IMR-90 (cell line): ENCODE data around the gene PTPN11. TPM values are rescaled to one million over a fixed set of nuclear protein-coding genes. Genes with fewer than 3 reads are reported as not detected.

Experiments used
- ATAC-seq: fragments of 200-7000 bp; cut with Tn5 transposase; 2 replicates; pipeline ENCODE4 v1.9.1; 2020; ENCODE audit warnings: low read depth, mild to moderate bottlenecking, moderate library complexity
- BruUV-seq: library from RNA; stranded (reverse); fragments of 400-500 nt; replicated peaks from 2 replicates; lab custom pipeline; 2021; lab: Mats Ljungman, UMichigan
- CTCF ChIA-PET: fragments of 300-600 bp; formaldehyde crosslinking; extraction: SDS; loops from one replicate; lab custom pipeline; 2021; ENCODE audit warnings: antibody characterized with exemption; lab: Yijun Ruan, JAX
- POLR2A ChIA-PET: fragments of 300-600 bp; sonication (Branson Sonifier 250); formaldehyde crosslinking; loops from one replicate; lab custom pipeline; 2022; ENCODE audit warnings: antibody characterized with exemption; ENCODE audit not compliant: unreplicated experiment; lab: Charles Lee
- DNase-seq: peaks from one replicate; pipeline ENCODE4 v3.0.0; 2013
- H2AFZ ChIP-seq: replicated peaks from 2 replicates; pipeline ENCODE3; 2013; ENCODE audit warnings: low read length, mild to moderate bottlenecking; ENCODE audit not compliant: poor library complexity
- H2AK5ac ChIP-seq: 2 replicates; pipeline ENCODE4 v1.6.1; 2013; ENCODE audit warnings: low read depth, low read length, inconsistent platforms
- H2AK9ac ChIP-seq: replicated peaks from 2 replicates; pipeline ENCODE3; 2013; ENCODE audit warnings: mild to moderate bottlenecking, low read depth, low read length, moderate library complexity; ENCODE audit not compliant: poor library complexity
- H2BK120ac ChIP-seq: 2 replicates; pipeline ENCODE4 v1.6.1; 2013; ENCODE audit warnings: low read depth, low read length, inconsistent platforms
- H2BK15ac ChIP-seq: 3 replicates; pipeline ENCODE4 v1.6.1; 2013; ENCODE audit warnings: low read depth, low read length, inconsistent platforms
- H2BK20ac ChIP-seq: 2 replicates; pipeline ENCODE4 v1.6.1; 2013; ENCODE audit warnings: low read depth, mild to moderate bottlenecking, inconsistent platforms, low read length, moderate library complexity
- H2BK5ac ChIP-seq: 2 replicates; pipeline ENCODE4 v1.6.1; 2013; ENCODE audit warnings: mild to moderate bottlenecking, low read depth, low read length, inconsistent platforms; ENCODE audit not compliant: poor library complexity, severe bottlenecking
- H3K14ac ChIP-seq: replicated peaks from 2 replicates; pipeline ENCODE4 v1.6.1; 2013; ENCODE audit warnings: low read depth, low read length, inconsistent platforms
- H3K18ac ChIP-seq: 2 replicates; pipeline ENCODE4 v1.6.1; 2013; ENCODE audit warnings: low read depth, low read length, control low read depth
- H3K23ac ChIP-seq: 2 replicates; pipeline ENCODE4 v1.6.1; 2013; ENCODE audit warnings: low read depth, low read length, inconsistent platforms
- H3K27ac ChIP-seq: 2 replicates; pipeline ENCODE4 v1.5.1; 2013; ENCODE audit warnings: mild to moderate bottlenecking, control low read depth, low read length; ENCODE audit not compliant: insufficient read depth
- H3K27me3 ChIP-seq: 2 replicates; pipeline ENCODE4 v1.6.1; 2013; ENCODE audit warnings: low read length; ENCODE audit not compliant: control insufficient read depth, insufficient read depth
- H3K36me3 ChIP-seq: 2 replicates; pipeline ENCODE4 v1.6.1; 2013; ENCODE audit warnings: low read length, mixed read lengths; ENCODE audit not compliant: control insufficient read depth, insufficient read depth
- H3K4ac ChIP-seq: 2 replicates; pipeline ENCODE4 v1.6.1; 2013; ENCODE audit warnings: low read depth, low read length, inconsistent platforms
- H3K4me1 ChIP-seq: 2 replicates; pipeline ENCODE4 v1.6.1; 2013; ENCODE audit warnings: low read length, mixed read lengths; ENCODE audit not compliant: control insufficient read depth, insufficient read depth
- H3K4me2 ChIP-seq: 2 replicates; pipeline ENCODE4 v1.6.1; 2013; ENCODE audit warnings: low read depth, mild to moderate bottlenecking, control low read depth, low read length, moderate library complexity
- H3K4me3 ChIP-seq: 2 replicates; pipeline ENCODE4 v1.5.1; 2013; ENCODE audit warnings: low read depth, mild to moderate bottlenecking, control low read depth, low read length, moderate library complexity; ENCODE audit not compliant: insufficient read depth
- H3K56ac ChIP-seq: 2 replicates; pipeline ENCODE4 v1.6.1; 2013; ENCODE audit warnings: low read length, inconsistent platforms; ENCODE audit not compliant: insufficient read depth; ENCODE audit errors: extremely low read depth
- H3K79me1 ChIP-seq, 2 experiments: 2 replicates each; pipeline ENCODE4 v1.6.1; 2013; ENCODE audit warnings: low read length in 2 of 2, inconsistent platforms in 1 of 2, low read depth in 1 of 2
- H3K9ac ChIP-seq: 2 replicates; pipeline ENCODE4 v1.6.1; 2013; ENCODE audit warnings: low read depth, low read length, control low read depth
- H3K9me1 ChIP-seq: 2 replicates; pipeline ENCODE4 v1.6.1; 2013; ENCODE audit warnings: low read length, inconsistent platforms; ENCODE audit not compliant: insufficient read depth
- H3K9me3 ChIP-seq: 2 replicates; pipeline ENCODE4 v1.6.1; 2013; ENCODE audit warnings: low read length; ENCODE audit not compliant: control insufficient read depth, insufficient read depth
- H4K20me1 ChIP-seq: 2 replicates; pipeline ENCODE4 v1.6.1; 2013; ENCODE audit warnings: low read length, inconsistent platforms; ENCODE audit not compliant: insufficient read depth
- H4K5ac ChIP-seq: 2 replicates; pipeline ENCODE4 v1.6.1; 2013; ENCODE audit warnings: mild to moderate bottlenecking, low read depth, low read length, control low read depth
- H4K8ac ChIP-seq, 2 experiments: 2 replicates each; pipeline ENCODE4 v1.6.1; 2013; ENCODE audit warnings: low read depth in 2 of 2, low read length in 2 of 2, control low read depth in 1 of 2, inconsistent platforms in 1 of 2
- H4K91ac ChIP-seq: 2 replicates; pipeline ENCODE4 v1.6.1; 2013; ENCODE audit warnings: low read depth, low read length, inconsistent platforms; ENCODE audit not compliant: insufficient read depth
- FOS ChIP-seq: fragments of 150-350 bp; IDR thresholded peaks from 2 replicates; pipeline ENCODE4 v1.6.1; 2016; ENCODE audit warnings: low read depth, low read length
- RAD21 ChIP-seq: IDR thresholded peaks from 2 replicates; pipeline ENCODE4 v1.6.1; 2012; ENCODE audit warnings: low read length, improper control_type of control experiment
- WGBS, 2 experiments: methylation state at CpG; one replicate each; pipeline versions ENCODE4 v1.1.5 to v1.1.7; 2013; ENCODE audit warnings: missing lambda C conversion rate in 2 of 2; ENCODE audit not compliant: insufficient read length in 1 of 2; ENCODE audit errors: extremely low coverage in 2 of 2; 5-methylcytosine and 5-hydroxymethylcytosine counted together
- dilution Hi-C: fragments of 300-500 bp; cut with HindIII; formaldehyde crosslinking; loops from one replicate; pipeline ENCODE4 v1.14.3; 2018; ENCODE audit warnings: low sequenced_read_pairs; ENCODE audit not compliant: unreplicated experiment
- in situ Hi-C: fragments of 300-500 bp; cut with MboI; formaldehyde crosslinking; loops from 3 replicates; pipeline ENCODE4 v1.14.3; 2019; ENCODE audit warnings: low sequenced_read_pairs, inconsistent platforms, mixed read lengths
- intact Hi-C: fragments of 100-400 bp; cut with micrococcal nuclease; formaldehyde crosslinking; loops from 2 replicates; pipeline ENCODE4 v1.10.0; 2022
- polyA plus RNA-seq, 3 experiments: library from polyadenylated mRNA; depleted of rRNA; stranded (reverse); fragments of >200 nt; gene quantifications; 2 replicates each; pipeline ENCODE4 v1.2.3, GENCODE V29; 2012; ENCODE audit warnings: low replicate concordance in 1 of 3
- total RNA-seq: library from RNA; depleted of rRNA; stranded (reverse); fragments of >200 nt; gene quantifications from 2 replicates; pipeline ENCODE4 v1.2.3, GENCODE V29; 2012
- TF ChIP-seq, protein P1 (sequence below): fragments of 150-350 bp; IDR thresholded peaks from 2 replicates; pipeline ENCODE4 v1.6.1; 2017; ENCODE audit warnings: mild to moderate bottlenecking, antibody characterized with exemption, low read length, low read depth
- TF ChIP-seq, protein P2 (sequence below): fragments of 150-350 bp; IDR thresholded peaks from 2 replicates; pipeline ENCODE4 v1.6.1; 2016; ENCODE audit warnings: low read depth, mild to moderate bottlenecking, low read length, moderate library complexity, borderline replicate concordance

Gene PTPN11
- total and polyA plus RNA-seq, 2 of the 4 experiments (the other 2 are of a cell fraction): 52.9 to 135 TPM

DNA sequence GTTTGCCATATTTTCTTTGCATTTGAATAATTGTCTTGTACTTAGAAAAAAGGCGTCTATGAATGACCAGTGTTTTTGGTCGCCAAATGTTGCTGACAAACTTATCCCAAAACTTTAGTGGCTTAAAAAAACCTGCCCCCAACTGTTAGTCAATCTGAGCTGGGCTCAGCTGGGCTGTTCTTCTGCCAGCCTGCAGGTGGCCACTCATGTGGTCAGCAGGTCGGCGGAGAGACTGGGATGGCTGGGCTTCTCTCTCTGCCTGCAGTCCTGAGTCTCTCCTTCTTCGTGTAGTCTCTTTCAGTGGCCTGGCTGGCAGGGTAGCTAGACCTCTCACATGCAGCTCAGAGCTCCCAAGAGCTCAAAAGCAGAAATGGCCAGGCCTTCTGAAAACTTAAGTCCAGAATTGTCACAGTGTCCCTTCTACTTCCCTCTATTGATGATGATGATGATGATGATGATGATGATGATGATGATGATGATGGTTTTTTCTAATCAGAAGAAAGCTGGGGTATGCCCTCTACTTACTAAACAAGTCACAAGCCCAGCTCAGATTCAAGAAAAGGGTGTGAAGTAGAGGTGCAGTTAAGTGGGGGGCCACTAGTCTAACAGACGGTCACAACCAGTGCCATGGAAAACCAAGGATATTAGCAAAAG is 87.9 kb downstream of the PTPN11 start:
- no peaks in the 10 kb centered on the region for H4K20me1 ChIP-seq
- in situ Hi-C loops: no loop called here
- H3K23ac ChIP-seq: no peak overlapping the region
- 100% methylated on average over 3 of the region's 6 CpGs; no CpG with 5 or more reads in 1 of the 2 experiments for WGBS, 2 experiments
- DNase-seq (no peak), ATAC-seq (no peak)
- H3K9me3 ChIP-seq: no peaks in the 10 kb centered on the region
- H4K5ac ChIP-seq: no peak overlapping the region
- H3K14ac ChIP-seq: no peak overlapping the region
- H2BK20ac ChIP-seq: no peak overlapping the region
- H3K56ac ChIP-seq: no peak overlapping the region
- H3K27ac ChIP-seq: no peak overlapping the region
- H3K9me1 ChIP-seq: no peaks in the 10 kb centered on the region
- no TSS peak for BruUV-seq
- dilution Hi-C loops: no loop called here
- TF ChIP-seq, protein P1, sequence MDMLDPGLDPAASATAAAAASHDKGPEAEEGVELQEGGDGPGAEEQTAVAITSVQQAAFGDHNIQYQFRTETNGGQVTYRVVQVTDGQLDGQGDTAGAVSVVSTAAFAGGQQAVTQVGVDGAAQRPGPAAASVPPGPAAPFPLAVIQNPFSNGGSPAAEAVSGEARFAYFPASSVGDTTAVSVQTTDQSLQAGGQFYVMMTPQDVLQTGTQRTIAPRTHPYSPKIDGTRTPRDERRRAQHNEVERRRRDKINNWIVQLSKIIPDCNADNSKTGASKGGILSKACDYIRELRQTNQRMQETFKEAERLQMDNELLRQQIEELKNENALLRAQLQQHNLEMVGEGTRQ: no peak
- no peak for TF ChIP-seq RAD21
- TF ChIP-seq, protein P2, sequence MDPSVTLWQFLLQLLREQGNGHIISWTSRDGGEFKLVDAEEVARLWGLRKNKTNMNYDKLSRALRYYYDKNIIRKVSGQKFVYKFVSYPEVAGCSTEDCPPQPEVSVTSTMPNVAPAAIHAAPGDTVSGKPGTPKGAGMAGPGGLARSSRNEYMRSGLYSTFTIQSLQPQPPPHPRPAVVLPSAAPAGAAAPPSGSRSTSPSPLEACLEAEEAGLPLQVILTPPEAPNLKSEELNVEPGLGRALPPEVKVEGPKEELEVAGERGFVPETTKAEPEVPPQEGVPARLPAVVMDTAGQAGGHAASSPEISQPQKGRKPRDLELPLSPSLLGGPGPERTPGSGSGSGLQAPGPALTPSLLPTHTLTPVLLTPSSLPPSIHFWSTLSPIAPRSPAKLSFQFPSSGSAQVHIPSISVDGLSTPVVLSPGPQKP: no peak
- TF ChIP-seq FOS: no peak
- no peak overlapping the region for H4K8ac ChIP-seq
- no peak overlapping the region for H2AFZ ChIP-seq
- H3K9ac ChIP-seq: no peak overlapping the region
- no peak overlapping the region for H2BK15ac ChIP-seq
- H3K36me3 ChIP-seq: peaks cover 46% of the 10 kb centered on the region
- no peak overlapping the region for H3K4me2 ChIP-seq
- intact Hi-C loops: no loop called here
- no peak overlapping the region for H3K4ac ChIP-seq
- ChIA-PET POLR2A (no interaction called here), CTCF (no interaction called here)
- H3K18ac ChIP-seq: no peak overlapping the region
- no peaks in the 10 kb centered on the region for H3K4me1 ChIP-seq
- no peaks in the 10 kb centered on the region for H3K27me3 ChIP-seq
- H3K79me1 ChIP-seq: 0 out of 4 replicates have a peak, but pooled peaks cover 0 to 12% of the 10 kb centered on the region in 2 experiments
- no peak overlapping the region for H4K91ac ChIP-seq
- H2BK5ac ChIP-seq: no peak overlapping the region
- H2AK9ac ChIP-seq: no peak overlapping the region
- H3K4me3 ChIP-seq: no peak overlapping the region
- no peak overlapping the region for H2AK5ac ChIP-seq
- no peak overlapping the region for H2BK120ac ChIP-seq
